NT2/D1 (cell line): ENCODE measurements around the gene MCF2L.

Source experiments
- SUZ12 ChIP-seq: IDR thresholded peaks from 2 replicates; pipeline ENCODE4 v1.6.1; 2011; ENCODE audit not compliant: insufficient read length, insufficient read depth; ENCODE audit errors: extremely low read depth
- YY1 ChIP-seq: IDR thresholded peaks from 2 replicates; pipeline ENCODE4 v1.6.1; 2011; ENCODE audit not compliant: insufficient read length, insufficient read depth
- ZNF274 ChIP-seq: IDR thresholded peaks from 2 replicates; pipeline ENCODE4 v1.6.1; 2011; ENCODE audit warnings: mild to moderate bottlenecking, low read depth, low read length

- no peak for TF ChIP-seq YY1
- TF ChIP-seq ZNF274: no peak
- TF ChIP-seq SUZ12: no peak
These were observed 141.9 kb downstream of the MCF2L start for GRCh38 chr13:113110852-113111315.
